ENCODE measurements around the gene FZD1.
"Not testable (repeated sequence)": the region's sequence is repeated elsewhere in the genome, so short reads cannot be mapped to it uniquely, and the experiment has no call there.

Gene FZD1

GRCh38 chr7:91302794-91303193 lies 38.6 kb downstream of the FZD1 start:
- DNase-seq: no peak

GRCh38 chr7:91306266-91306665 lies 42.0 kb downstream of the FZD1 start:
- no peak for DNase-seq

GRCh38 chr7:91307467-91307866 lies 43.2 kb downstream of the FZD1 start:
- DNase-seq: no peak

GRCh38 chr7:91308191-91308590 lies 44.0 kb downstream of the FZD1 start:
- not testable (repeated sequence) for DNase-seq

- DNase-seq: no peak
Observed at GRCh38 chr7:91310830-91311460, 46.7 kb downstream of the FZD1 start.

- no peak for DNase-seq
Observed at GRCh38 chr7:91311839-91312238, 47.6 kb downstream of the FZD1 start.

- no peak for DNase-seq
Observed at GRCh38 chr7:91313113-91313512, 48.9 kb downstream of the FZD1 start.

- no peak for DNase-seq
Observed at GRCh38 chr7:91314591-91315323, 50.5 kb downstream of the FZD1 start.

- no peak for DNase-seq
Observed at GRCh38 chr7:91316426-91316825, 52.2 kb downstream of the FZD1 start.

GRCh38 chr7:91319351-91319750 lies 55.1 kb downstream of the FZD1 start:
- no peak for DNase-seq

- DNase-seq: no peak
Observed at GRCh38 chr7:91320366-91321078, 56.3 kb downstream of the FZD1 start.
